Retina (tissue), 1 donor: Measurements from ENCODE around the gene FKBP1A.
"Not testable (repeated sequence)": the region's sequence is repeated elsewhere in the genome, so short reads cannot be mapped to it uniquely, and the experiment has no call there.

Experiments used
- DNase-seq: peaks from one replicate; pipeline ENCODE4 v3.0.0-alpha.2; 2016

The FKBP1A gene

DNA sequence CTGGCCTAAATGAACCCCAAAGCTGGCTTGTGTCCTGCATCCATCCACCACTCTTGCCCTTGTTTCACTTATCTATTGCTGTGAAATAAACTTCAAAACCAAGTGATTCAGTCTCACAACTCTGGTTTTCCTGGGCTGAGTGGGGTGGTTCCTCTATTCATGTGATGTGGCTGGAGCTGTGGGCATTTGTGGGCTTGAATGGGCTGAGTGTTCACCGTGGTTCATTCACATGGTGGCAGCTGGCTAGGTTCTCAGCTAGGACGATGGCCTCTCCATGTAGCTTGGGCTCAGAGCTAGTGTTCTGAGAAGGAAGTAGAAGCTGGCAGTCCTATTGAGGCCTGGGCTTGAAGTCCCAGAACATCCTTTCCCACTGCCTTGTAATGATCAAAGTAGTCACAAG is 30.4 kb downstream of the FKBP1A start:
- no peak for DNase-seq

DNA sequence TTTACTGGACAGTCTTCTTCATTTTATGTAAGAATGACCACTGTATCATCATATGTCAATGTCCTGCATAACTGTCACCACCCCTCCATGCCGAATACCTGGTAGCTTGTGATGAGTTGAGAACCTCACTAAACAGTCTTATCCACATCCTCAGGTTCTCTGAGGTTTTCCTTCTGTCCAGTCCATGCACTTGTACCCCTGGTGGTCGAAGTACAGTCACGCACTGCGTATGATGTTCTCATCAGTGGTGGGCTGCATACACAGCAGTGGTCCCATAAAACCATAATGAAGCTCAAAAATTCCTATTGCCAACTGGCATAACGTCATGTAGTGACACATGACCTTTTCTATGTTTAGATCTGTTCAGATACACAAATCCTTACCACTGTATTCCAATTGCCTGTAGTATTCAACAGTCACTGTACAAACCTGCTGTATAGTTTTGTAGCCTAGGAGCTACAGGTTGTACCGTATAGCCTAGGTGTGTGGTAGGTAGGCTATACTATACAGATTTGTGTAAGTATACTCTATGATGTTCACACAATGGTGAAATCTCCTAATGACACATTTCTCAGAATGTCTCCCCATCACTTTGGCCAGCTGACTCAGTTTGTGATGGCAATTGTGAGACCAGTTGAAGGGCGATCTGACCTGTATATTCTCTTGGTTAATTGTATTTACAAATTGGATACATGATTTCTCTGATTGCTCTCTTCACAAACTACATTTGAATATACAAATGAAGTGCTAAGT is 32.6 kb downstream of the FKBP1A start:
- no peak for DNase-seq

DNA sequence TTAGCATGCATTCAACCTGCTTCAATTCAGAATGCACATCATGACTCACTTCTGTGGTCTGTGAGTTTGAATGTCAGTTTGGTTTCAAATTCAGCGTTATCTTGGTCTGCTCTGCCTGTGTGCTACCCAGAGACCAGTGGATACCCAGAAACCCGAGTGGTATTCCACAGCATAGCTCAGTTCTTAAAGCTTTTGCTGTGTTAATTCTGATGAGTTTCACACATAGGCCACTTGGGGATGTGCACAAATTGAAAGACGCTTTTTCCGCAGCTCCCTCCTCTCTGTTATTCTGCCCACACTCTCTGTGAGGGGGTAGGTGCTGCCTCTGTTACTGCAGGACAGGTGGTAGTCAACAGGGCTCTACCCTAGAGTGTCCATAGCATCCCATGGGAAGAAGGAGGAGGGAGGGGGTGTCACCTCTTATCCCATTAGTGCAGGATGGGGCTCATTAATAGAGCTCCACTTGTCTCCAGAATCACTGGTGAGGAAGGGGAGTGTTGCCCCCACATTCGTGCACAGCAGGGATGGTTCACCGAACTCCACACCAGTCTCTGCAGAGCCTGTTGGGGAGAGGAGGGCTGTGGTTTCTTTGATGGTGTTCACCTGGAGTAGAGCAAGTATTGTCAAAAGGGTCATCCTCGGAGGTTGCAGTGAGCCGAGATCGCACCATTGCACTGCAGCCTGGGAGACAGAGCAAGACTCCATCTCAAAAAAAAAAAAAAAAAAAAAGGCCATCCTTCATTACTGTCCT is 34.8 kb downstream of the FKBP1A start:
- DNase-seq: no peak

DNA sequence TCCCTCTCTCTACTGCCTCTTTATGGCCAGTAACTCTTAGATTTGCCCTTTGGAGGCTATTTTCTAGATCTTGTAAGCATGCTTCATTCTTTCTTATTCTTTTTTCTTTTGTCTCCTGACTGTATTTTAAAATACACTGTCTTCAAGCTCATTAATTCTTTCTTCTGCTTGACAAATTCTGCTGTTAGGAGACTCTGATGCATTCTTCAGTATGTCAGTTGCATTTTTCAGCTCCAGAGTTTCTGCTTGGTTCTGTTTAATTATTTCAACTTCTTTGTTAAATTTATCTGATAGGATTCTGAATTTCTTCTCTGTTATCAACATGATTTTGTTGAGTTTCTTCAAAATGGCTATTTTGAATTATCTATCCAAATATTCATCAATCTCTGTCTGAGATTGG is 38.9 kb downstream of the FKBP1A start:
- no peak for DNase-seq

- DNase-seq: no peak
Observed at GRCh38 chr20:1346315-1346969, 46.4 kb downstream of the FKBP1A start.

DNA sequence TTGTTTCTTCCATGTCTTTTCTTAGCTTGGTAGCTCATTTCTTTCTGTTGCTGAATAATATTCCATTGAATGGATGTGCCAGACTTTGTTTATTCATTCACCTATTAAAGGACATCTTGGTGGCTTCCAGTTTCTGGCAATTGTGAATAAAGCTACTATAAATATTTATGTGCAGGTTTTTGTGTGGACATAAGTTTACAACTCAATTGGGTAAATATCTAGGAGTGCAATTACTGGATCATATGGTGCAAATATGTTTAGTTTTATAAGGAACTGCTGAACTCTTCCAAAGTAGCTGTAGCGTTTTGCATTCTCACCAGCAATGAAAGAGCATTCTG is 47.1 kb downstream of the FKBP1A start:
- DNase-seq: no peak

DNA sequence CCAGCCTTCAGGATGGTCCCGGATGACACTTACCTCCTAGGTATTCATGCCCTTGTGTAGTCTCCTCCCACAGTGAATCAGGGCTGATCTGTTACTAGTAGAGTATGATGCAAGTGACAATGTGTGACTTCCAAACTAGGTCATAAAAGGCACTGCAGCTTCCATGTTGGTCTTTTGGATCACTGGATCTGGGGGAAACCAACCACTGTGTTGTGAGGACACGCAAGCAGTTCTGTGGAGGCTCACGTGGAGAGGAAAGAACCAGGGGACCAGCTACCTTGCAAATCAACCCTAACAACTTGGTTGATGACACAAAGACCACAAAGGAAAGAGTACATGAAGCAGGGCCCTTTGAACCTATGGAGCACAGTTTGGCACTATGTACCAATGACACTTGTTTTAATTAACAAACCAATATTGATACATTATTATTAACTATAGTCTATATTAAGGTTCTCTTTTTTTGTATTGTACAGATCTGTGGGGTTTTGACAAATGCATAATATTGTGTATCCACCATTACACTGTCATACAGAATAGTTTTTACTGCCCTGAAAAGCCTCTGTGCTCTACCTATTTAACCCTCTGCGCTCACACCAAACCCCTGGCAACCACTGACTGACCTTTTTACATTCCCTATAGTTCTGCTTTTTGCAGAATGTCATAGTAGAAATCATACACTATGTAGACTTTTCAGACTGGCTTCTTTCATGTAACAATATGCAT is 47.7 kb downstream of the FKBP1A start:
- DNase-seq: no peak

DNA sequence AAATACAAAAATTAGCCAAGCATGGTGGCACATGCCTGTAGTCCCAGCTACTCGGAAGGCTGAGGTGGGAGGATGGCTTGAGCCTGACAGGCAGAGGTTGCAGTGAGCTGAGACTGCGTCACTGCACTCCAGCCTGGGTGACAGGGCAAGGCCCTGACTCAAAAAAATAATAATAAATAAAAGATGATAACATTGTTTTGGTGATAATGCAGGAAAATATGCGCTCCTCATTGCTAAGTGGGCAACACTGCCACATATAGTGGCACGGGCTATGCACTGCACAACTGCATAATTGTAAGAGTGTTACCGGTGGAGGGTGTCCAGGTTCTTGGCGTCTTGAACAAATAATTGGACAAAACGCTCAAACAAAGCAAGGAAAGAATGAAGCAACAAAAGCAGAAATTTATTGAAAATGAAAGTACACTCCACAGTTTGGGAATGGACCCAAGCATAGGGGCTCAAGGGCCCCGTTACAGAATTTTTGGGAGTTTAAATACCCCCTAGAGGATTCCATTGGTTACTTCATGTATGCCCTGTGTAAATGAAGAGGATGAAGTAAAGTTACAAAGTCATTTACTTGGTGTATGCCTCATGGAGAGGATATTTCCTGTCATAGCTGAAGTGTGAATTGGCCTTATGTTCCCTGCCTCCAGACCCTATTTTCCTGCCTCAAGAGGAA is 49.3 kb downstream of the FKBP1A start:
- not testable (repeated sequence) for DNase-seq

- DNase-seq: peak; percentile 35
Observed at GRCh38 chr20:1341561-1342265, 51.1 kb downstream of the FKBP1A start.

DNA sequence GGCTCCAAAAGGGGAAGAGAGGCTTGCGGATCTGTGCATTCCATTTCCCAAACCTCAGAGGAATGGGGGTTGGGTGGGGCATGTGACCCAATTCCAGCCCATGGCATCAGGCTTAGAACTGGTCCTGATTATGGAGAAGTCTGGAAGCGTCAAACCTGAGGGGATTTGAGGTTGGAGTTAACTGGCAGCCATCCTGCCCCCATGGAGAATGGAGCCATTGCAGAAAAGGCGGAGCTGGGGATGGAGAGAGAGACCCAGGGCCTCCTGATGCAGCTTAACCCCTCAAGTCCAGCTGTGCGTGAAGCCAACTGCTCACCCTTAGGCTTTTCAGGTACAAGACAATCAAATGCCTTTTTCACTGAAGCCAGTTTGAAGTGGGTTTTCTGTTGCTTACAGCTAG is 54.1 kb downstream of the FKBP1A start:
- no peak for DNase-seq

DNA sequence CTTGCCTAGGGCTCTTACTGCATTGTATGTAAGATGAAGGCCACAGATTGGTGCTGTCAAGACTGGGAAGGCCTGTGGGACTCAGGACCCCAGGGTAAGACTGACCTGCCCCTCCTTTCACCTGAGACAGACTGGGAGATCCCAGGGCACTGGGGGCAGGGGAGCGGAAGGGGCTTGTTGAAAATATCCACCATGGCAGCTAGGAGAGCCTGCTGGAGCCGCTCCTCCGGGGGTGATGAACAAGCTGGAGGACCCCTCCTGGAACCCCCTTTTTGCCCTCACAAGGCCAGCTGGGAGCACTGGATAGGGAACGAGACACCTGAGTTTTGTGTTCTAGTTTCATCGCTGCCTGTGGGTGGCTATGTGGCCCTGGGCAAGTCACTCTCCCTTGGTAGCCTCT is 54.8 kb downstream of the FKBP1A start:
- no peak for DNase-seq

GRCh38 chr20:1337441-1337840 is 55.4 kb downstream of the FKBP1A start:
- DNase-seq: no peak

- DNase-seq: no peak
Observed at GRCh38 chr20:1336699-1337367, 56.0 kb downstream of the FKBP1A start.

DNA sequence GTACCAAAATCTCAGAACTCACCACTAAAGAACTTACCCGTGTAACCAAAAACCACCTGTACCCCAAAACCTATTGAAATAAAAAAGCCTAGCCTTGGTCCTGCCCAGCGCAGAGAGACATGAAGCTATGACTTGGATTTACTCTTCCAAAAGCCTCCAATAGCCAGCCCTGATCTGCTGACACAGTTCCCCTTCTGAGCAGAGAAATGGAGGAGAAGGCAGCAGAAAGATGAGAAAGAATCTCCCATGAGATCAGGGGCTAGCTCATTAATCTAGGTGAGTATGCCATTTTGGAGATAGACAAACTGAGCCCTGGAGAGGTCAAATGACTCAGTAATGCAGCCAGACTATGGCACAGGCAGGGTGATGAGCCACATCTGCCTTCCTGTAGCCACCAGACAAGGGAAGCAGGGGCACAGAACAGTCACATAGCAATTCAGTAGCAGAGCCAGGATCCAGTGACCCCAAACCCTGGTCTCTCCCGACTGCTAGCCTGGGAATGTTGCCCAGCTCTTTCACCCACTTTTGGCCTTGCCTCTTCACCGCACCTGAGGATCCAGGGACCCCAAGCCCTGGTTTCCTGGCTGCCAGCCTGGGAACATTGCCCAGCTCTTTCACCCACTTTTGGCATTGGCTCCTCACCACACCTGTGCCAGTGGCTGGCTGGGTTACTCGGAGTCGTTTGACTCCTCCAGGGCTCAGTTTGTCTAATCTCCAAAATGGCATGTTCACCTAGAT is 56.7 kb downstream of the FKBP1A start:
- no peak for DNase-seq

DNA sequence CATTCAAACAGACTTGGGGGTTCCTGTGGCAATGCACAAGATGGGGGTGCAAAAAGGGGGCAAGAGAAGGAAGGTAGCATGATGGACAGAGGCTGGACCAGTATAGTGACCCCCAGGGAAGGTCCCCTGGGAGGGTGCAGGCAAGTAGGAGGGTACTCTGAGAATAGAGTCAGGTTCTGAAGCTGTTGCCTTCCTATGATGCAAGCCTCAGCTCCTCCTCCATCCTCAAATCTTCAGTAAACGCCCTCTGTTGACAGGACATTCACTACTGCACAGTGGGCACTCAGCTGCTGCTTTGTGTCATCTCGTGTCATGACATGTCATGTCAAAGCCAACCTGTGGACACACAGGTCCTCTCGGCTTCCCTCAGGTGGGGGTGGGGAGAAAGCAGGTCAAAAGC is 58.1 kb downstream of the FKBP1A start:
- no peak for DNase-seq

DNA sequence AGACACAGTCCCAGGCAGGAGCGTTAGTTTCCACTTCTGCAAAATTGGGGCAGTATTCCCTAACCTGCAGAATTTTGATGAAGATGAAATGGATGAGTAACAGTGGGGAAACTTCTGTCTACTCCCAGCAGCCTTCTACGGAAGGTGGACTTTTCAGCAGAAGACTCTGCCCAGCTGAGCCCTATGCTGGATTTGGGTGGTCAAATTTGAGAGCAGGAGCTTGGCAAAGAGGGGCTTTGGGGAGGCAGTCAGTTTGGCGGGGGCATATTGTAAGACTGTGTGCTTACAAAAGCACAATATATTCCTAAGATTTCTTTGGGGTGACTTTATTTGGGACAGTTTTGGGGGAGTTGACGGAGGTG is 58.5 kb downstream of the FKBP1A start:
- no peak for DNase-seq

DNA sequence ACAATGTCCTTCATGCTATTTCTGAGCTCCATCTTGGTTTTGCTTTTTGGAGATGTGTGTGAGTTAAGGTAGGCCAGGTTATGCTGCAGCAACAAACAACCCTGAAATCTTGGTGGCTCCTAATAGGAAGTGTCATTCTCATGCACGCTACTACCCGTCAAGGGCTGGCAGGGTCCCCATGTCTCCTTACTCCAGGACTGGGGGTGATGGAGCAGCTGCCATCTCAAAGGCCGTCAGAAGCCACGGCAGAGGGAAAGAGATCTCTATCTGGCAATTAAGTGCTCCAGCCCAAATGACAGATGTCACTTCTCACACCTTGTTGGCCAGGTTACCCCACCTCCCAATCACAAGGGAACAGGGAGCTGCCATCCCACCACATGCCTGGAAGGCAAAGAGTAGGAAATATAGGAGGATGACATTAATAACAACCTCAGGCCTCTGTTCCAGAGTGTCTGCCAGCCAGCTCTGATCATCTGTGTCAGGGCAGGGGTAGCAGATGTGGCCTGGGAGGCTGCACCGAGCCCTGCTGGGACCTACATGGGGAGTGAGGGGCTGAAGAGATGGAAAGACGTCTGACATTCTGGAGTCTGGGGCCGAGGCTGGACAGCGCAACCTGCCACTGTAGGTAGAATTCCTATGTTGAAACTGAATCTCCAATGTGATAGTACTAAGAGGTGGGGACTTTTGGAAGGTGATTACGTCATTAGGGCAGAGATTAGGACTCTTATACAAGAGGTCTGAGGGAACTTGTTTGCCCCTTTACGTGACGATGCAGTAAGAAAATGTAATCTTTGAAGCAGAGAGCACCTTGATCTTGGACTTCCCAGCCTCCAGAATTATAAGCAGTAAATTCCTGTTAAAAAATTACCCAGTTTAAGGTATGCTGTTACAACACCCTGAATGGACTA is 59.1 kb downstream of the FKBP1A start:
- DNase-seq: no peak

GRCh38 chr20:1332749-1333300 is 60.0 kb downstream of the FKBP1A start:
- no peak for DNase-seq

- no peak for DNase-seq
Observed at GRCh38 chr20:1331801-1332453, 60.9 kb downstream of the FKBP1A start.
